Measurements from ENCODE around the gene MAP6. TPM values are rescaled to one million over a fixed set of nuclear protein-coding genes. Genes with fewer than 3 reads are reported as not detected.

The MAP6 gene
- total and polyA plus RNA-seq, 9 of the 15 experiments (the other 6 are each of a cell fraction or from before 2014, with no cell fraction given) = not detected

- 40% methylated on average over 20 of the region's 21 CpGs for WGBS (ENCODE audit: insufficient coverage, low coverage, missing lambda C conversion rate)
- Histone ChIP-seq H3K4me2 (ENCODE audit: insufficient read depth, low read length) (peak overlapping the region; percentile 69), H4K20me1 (replicated peaks; ENCODE audit: control insufficient read depth, insufficient read depth, low read length) (no peaks in the 10 kb centered on the region), H3K9me1 (ENCODE audit: control insufficient read depth, insufficient read depth, low read length) (no peaks in the 10 kb centered on the region), H3K27me3 (ENCODE audit: control insufficient read depth in 2 of 2, insufficient read depth in 2 of 2, low read length in 2 of 2) (no peaks in the 10 kb centered on the region), H2AFZ (ENCODE audit: low read depth, low read length) (peak overlapping the region; percentile 93), H3K27ac (ENCODE audit: extremely low read depth, low read depth, low read length) (peak overlapping the region; percentile 68), H3K79me2 (ENCODE audit: control insufficient read depth, insufficient read depth, low read length) (no peaks in the 10 kb centered on the region), H3K9ac (ENCODE audit: insufficient read depth in 1 of 2, low read depth in 2 of 2, low read length in 2 of 2) (peak overlapping the region; percentile 58 to 82; a peak in 3 of 4 replicates), H3K36me3 (ENCODE audit: control insufficient read depth, insufficient read depth, low read length) (no peaks in the 10 kb centered on the region), H3K4me1 (replicated peaks in 1 of 2; ENCODE audit: control insufficient read depth in 2 of 2, insufficient read depth in 2 of 2, low read length in 2 of 2) (peaks cover 39 to 42% of the 10 kb centered on the region in 2 experiments), H3K4me3 (no peak overlapping the region), H3K9me3 (replicated peaks; ENCODE audit: control insufficient read depth, insufficient read depth, low read depth, low read length) (no peaks in the 10 kb centered on the region)
- FAIRE-seq (peak; percentile 68), ATAC-seq (peak; percentile 90), DNase-seq (ENCODE audit: extremely low read depth in 1 of 4, low spot score in 3 of 4) (peak; percentile 74 to 81 (median 76))
- intact Hi-C loops (cut with micrococcal nuclease) (no loop called here), in situ Hi-C loops (cut with MboI) (no loop called here)
- CTCF ChIA-PET (ENCODE audit: low intra/inter-chr PET ratio) = no interaction called here
- POLR2A ChIA-PET = interaction anchor here (0.6 to 2.3 kb wide), 15 partner anchors 8 to 155 kb away, joined by 3 to 14 read pairs (median 5); partner anchors contain the start of genes RPS3 and SERPINH1
- BruUV-seq (replicated peaks) = no TSS peak
- TF ChIP-seq ZNF551 (CRISPR knock-in tag; IDR thresholded peaks at IDR 0.05) (no peak), SRSF7 (optimal IDR thresholded peaks at IDR 0.05; ENCODE audit: low read depth, low read length) (no peak), DEAF1 (CRISPR knock-in tag; IDR thresholded peaks at IDR 0.05) (no peak), ZBTB40 (IDR thresholded peaks at IDR 0.05) (no peak), ZBTB40 (CRISPR knock-in tag; IDR thresholded peaks at IDR 0.05) (no peak), CTBP1 (IDR thresholded peaks at IDR 0.05; ENCODE audit: borderline replicate concordance) (peak; percentile 86; the same call in 1 of the 2 replicates), LEF1 (IDR thresholded peaks at IDR 0.05) (no peak), STAT5B (CRISPR knock-in tag; IDR thresholded peaks at IDR 0.05) (no peak), ZNF584 (CRISPR knock-in tag; IDR thresholded peaks at IDR 0.05; ENCODE audit: low read depth) (no peak), ZNF75A (CRISPR knock-in tag; IDR thresholded peaks at IDR 0.05) (no peak), PHF8 (IDR thresholded peaks at IDR 0.05; ENCODE audit: borderline replicate concordance, low read length) (no peak; the same call in 1 of the 2 replicates), CXXC5 (CRISPR knock-in tag; IDR thresholded peaks at IDR 0.05) (peak; percentile 45; the same call in 1 of the 2 replicates)
Observed at GRCh38 chr11:75554258-75555022, 114.4 kb downstream of the MAP6 start.

Measured in K562 (cell line).